Osteoblast (primary cell): ENCODE results near the gene SMIM14. TPM values are rescaled to one million over a fixed set of nuclear protein-coding genes. Genes with fewer than 3 reads are reported as not detected.

Experiments used
- DNase-seq: peaks from one replicate; pipeline ENCODE4 v3.0.0; 2011; ENCODE audit warnings: low spot score, mixed read lengths; ENCODE audit not compliant: insufficient read length; ENCODE audit errors: missing footprints
- H2AFZ ChIP-seq: 2 replicates; pipeline ENCODE4 v1.6.0; 2011; ENCODE audit warnings: mild to moderate bottlenecking, low read length
- H3K27ac ChIP-seq: 2 replicates; pipeline ENCODE4 v1.5.1; 2011; ENCODE audit warnings: mild to moderate bottlenecking, low read depth, low read length, moderate library complexity
- H3K27me3 ChIP-seq: 2 replicates; pipeline ENCODE4 v1.6.0; 2012; ENCODE audit warnings: mild to moderate bottlenecking, control low read depth, inconsistent platforms, low read length, moderate library complexity; ENCODE audit not compliant: insufficient read depth
- H3K36me3 ChIP-seq: 2 replicates; pipeline ENCODE4 v1.5.1; 2011; ENCODE audit warnings: mild to moderate bottlenecking, low read length, control low read depth, moderate library complexity; ENCODE audit not compliant: insufficient read depth
- H3K4me1 ChIP-seq: 2 replicates; pipeline ENCODE4 v1.5.1; 2011; ENCODE audit warnings: mild to moderate bottlenecking, low read length, control low read depth, moderate library complexity; ENCODE audit not compliant: insufficient read depth
- H3K4me2 ChIP-seq: 2 replicates; pipeline ENCODE4 v1.6.0; 2011; ENCODE audit warnings: mild to moderate bottlenecking, low read length; ENCODE audit not compliant: insufficient read depth
- H3K4me3 ChIP-seq: fragments of 200-600 bp; sonication (generic); 3 replicates; pipeline ENCODE4 v1.5.1; 2012; ENCODE audit warnings: mild to moderate bottlenecking, low read length, inconsistent platforms; ENCODE audit not compliant: insufficient read depth
- H3K79me2 ChIP-seq: 2 replicates; pipeline ENCODE4 v1.6.0; 2012; ENCODE audit warnings: mild to moderate bottlenecking, low read length, control low read depth, inconsistent platforms; ENCODE audit not compliant: insufficient read depth
- H3K9me3 ChIP-seq: 2 replicates; pipeline ENCODE4 v1.5.1; 2011; ENCODE audit warnings: low read depth, low read length, control low read depth
- H4K20me1 ChIP-seq: 2 replicates; pipeline ENCODE4 v1.6.0; 2012; ENCODE audit warnings: mild to moderate bottlenecking, low read length, control low read depth; ENCODE audit not compliant: insufficient read depth
- CTCF ChIP-seq: IDR thresholded peaks from 2 replicates; pipeline ENCODE4 v1.5.1; 2011; ENCODE audit warnings: mild to moderate bottlenecking, low read depth, low read length, moderate library complexity; ENCODE audit errors: extremely low read depth
- total RNA-seq: library from RNA; depleted of rRNA; stranded (reverse); fragments of >200 nt; gene quantifications from 2 replicates; pipeline ENCODE4 v1.2.3, GENCODE V29; 2012

The SMIM14 gene
- total RNA-seq, 1 donor, result 61.5 TPM

DNA sequence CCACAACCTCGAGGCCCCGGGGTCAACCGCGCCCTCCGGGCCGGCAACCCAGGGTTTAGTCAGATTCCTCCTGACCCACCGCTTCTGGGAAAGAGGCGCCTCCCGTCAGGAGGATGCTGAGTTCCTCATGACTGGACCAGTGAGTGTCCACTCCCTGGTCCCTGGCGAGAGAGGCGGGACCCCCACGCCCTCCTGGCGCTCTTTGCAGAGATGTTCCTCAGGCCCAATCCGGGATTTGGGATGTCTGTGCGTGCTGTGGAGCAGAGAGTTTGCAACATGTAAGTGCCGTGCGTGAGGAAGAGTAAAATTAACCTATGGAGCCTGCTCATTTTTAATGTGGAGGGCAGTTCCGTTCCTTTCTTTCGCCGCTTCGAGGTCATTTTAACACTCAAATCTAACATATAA, 110.6 kb downstream of the SMIM14 start:
- Histone ChIP-seq H3K4me1 (peaks cover 26% of the 10 kb centered on the region), H3K36me3 (peaks cover 18% of the 10 kb centered on the region), H3K79me2 (peaks cover 50% of the 10 kb centered on the region), H3K27ac (peak overlapping the region; percentile 94), H3K4me2 (peak overlapping the region; percentile 89), H3K4me3 (peak overlapping the region; percentile 94), H3K27me3 (no peaks in the 10 kb centered on the region), H4K20me1 (peaks cover 19% of the 10 kb centered on the region), H3K9me3 (no peaks in the 10 kb centered on the region), H2AFZ (peak overlapping the region; percentile 89)
- no peak for TF ChIP-seq CTCF
- peak; percentile 95 for DNase-seq

DNA sequence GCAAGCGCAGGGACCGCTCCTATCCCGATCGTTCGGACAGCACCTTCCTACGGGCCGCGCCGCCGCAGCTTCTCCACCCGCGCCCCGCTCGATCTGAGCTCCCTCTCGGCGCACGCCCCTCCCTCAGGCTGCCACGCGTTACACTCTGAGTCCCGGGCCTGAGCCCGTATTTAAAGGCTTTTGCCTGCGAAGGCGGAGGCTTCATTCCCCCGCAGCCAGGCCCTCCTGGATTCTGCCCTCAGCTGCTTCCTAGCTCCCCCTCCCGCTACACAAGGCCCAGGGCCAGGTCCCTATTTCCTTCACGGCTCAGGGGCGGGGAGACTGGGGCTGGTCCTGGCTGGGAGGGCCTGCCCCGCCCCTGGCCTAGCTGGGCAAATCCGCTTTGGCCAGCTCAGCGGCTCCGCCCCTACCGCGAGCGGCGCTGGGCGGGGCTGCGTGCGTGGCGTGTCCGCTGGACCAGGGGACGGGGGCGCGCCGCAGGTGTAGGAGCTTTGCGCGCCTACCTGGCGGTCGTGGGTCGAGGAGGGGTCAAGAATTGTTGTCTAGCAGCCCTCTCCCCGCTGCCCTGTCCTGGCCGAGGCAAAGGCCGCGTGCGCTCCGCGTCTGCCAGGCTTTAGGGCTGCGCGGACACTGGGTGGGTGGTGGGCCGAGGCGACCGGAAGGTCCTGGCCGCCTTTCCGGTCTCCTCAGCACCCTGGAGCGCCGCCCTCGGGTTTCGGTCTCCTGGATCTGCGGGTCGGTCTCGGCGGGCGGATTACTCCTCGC, 111.2 kb downstream of the SMIM14 start, which contains the start of gene UGDH:
Gene UGDH, minus strand, starts transcription at position 144 of the 765 bp plus-strand sequence. CDS start 5,927 bp downstream, outside the sequence.
- Histone ChIP-seq H3K4me3 (peak within 1 kb of the TSS; percentile 94), H3K4me2 (peak within 1 kb of the TSS; percentile 94), H4K20me1 (peaks cover 19% of the 10 kb centered on the region), H3K4me1 (peaks cover 32% of the 10 kb centered on the region), H3K79me2 (peaks cover 56% of the 10 kb centered on the region), H3K27ac (peak within 1 kb of the TSS; percentile 94), H3K36me3 (peaks cover 21% of the 10 kb centered on the region), H2AFZ (peak within 1 kb of the TSS; percentile 89), H3K9me3 (no peaks in the 10 kb centered on the region), H3K27me3 (no peaks in the 10 kb centered on the region)
- DNase-seq, result peak; percentile 97
- no peak for TF ChIP-seq CTCF

DNA sequence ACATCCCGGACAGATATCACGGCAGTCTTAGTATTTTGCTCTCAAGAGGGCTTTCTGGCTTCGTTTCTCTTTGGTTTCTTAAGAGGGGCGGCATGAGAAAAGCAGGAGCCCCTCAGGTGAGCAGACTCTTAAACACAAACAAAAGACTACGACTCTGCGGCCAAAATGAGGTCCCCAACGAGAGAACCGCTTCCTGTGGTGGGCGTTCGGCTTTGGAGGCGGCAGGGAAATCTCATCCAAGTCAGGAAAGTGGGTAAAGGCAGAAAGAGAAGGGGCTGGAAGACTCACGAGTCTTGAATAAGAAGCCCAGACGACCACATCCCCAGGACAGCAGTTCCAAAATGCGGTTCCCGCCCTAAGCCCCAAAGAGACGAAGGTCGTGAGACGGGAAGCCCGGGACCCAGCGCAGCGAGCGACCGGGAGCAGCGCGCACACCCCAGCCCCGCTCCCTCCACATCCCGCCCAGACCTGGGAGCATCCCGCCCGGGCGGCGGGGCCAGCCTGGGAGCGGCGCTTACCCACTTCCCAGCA, 111.8 kb downstream of the SMIM14 start:
- no peaks in the 10 kb centered on the region for H3K27me3 ChIP-seq
- H3K4me3 ChIP-seq, result peak overlapping the region; percentile 94
- peak overlapping the region; percentile 94 for H3K27ac ChIP-seq
- no peaks in the 10 kb centered on the region for H3K9me3 ChIP-seq
- peaks cover 62% of the 10 kb centered on the region for H3K79me2 ChIP-seq
- H3K4me2 ChIP-seq, result peak overlapping the region; percentile 94
- H3K36me3 ChIP-seq, result peaks cover 17% of the 10 kb centered on the region
- peaks cover 20% of the 10 kb centered on the region for H4K20me1 ChIP-seq
- peak; percentile 50 for DNase-seq
- H2AFZ ChIP-seq, result no peak overlapping the region
- peaks cover 38% of the 10 kb centered on the region for H3K4me1 ChIP-seq
- no peak for TF ChIP-seq CTCF
